DOHH2 (cell line): ENCODE measurements around the gene PTGIS.

Source experiments
- H3F3A ChIP-seq: fragments of 200-600 bp; sonication (generic), shearing (Covaris generic); 2 replicates; pipeline ENCODE4 v1.6.0; 2016; ENCODE audit warnings: antibody characterized with exemption, mild to moderate bottlenecking; ENCODE audit not compliant: control insufficient read depth, insufficient read depth
- H3K27ac ChIP-seq: fragments of 200-600 bp; sonication (generic); 2 replicates; pipeline ENCODE4 v1.5.1; 2014; ENCODE audit warnings: low read depth, mild to moderate bottlenecking, low read length, moderate library complexity
- H3K27me3 ChIP-seq: fragments of 200-600 bp; sonication (generic); 2 replicates; pipeline ENCODE4 v1.6.1; 2014; ENCODE audit warnings: mild to moderate bottlenecking, low read length, mixed read lengths; ENCODE audit not compliant: control insufficient read depth
- H3K36me3 ChIP-seq: fragments of 200-600 bp; sonication (generic); 2 replicates; pipeline ENCODE4 v1.6.1; 2014; ENCODE audit warnings: mild to moderate bottlenecking, low read length, moderate library complexity, mixed read lengths; ENCODE audit not compliant: control insufficient read depth
- H3K4me1 ChIP-seq: fragments of 200-600 bp; sonication (generic); 2 replicates; pipeline ENCODE4 v1.6.1; 2014; ENCODE audit warnings: mild to moderate bottlenecking, low read length, mixed read lengths; ENCODE audit not compliant: control insufficient read depth
- H3K4me2 ChIP-seq: fragments of 200-600 bp; sonication (generic); 2 replicates; pipeline ENCODE4 v1.6.0; 2014; ENCODE audit warnings: mild to moderate bottlenecking, low read length, moderate library complexity
- H3K4me3 ChIP-seq: fragments of 200-600 bp; sonication (generic); 2 replicates; pipeline ENCODE4 v1.5.1; 2014; ENCODE audit warnings: mild to moderate bottlenecking, low read length, mixed read lengths
- H3K79me2 ChIP-seq: fragments of 200-600 bp; sonication (generic); 2 replicates; pipeline ENCODE4 v1.6.1; 2014; ENCODE audit warnings: mild to moderate bottlenecking, low read length, mixed read lengths; ENCODE audit not compliant: control insufficient read depth
- H3K9me2 ChIP-seq: fragments of 200-600 bp; sonication (generic); replicated peaks from 2 replicates; pipeline ENCODE4 v1.6.1; 2014; ENCODE audit warnings: mild to moderate bottlenecking, low read length, mixed read lengths; ENCODE audit not compliant: control insufficient read depth
- H3K9me3 ChIP-seq: fragments of 200-600 bp; sonication (generic); 2 replicates; pipeline ENCODE4 v1.6.1; 2014; ENCODE audit warnings: antibody characterized with exemption, low read length, mixed read lengths; ENCODE audit not compliant: control insufficient read depth, insufficient read depth
- H4K20me1 ChIP-seq: fragments of 200-600 bp; sonication (generic); 2 replicates; pipeline ENCODE4 v1.6.0; 2014; ENCODE audit warnings: low read depth, mild to moderate bottlenecking, antibody characterized with exemption, low read length, moderate library complexity; ENCODE audit not compliant: control insufficient read depth, insufficient read depth
- EZH2phosphoT487 ChIP-seq: fragments of 200-600 bp; sonication (generic); IDR thresholded peaks from 2 replicates; pipeline ENCODE4 v1.6.1; 2017; ENCODE audit warnings: borderline replicate concordance, mild to moderate bottlenecking, antibody characterized with exemption, low read length, moderate library complexity, mixed read lengths
- TF ChIP-seq, protein P1 (sequence below): fragments of 200-600 bp; sonication (generic); IDR thresholded peaks from one replicate; pipeline ENCODE4 v1.5.1; 2014; ENCODE audit warnings: antibody characterized with exemption, mild to moderate bottlenecking, low read depth, low read length; ENCODE audit not compliant: poor library complexity, severe bottlenecking

Gene PTGIS

DNA sequence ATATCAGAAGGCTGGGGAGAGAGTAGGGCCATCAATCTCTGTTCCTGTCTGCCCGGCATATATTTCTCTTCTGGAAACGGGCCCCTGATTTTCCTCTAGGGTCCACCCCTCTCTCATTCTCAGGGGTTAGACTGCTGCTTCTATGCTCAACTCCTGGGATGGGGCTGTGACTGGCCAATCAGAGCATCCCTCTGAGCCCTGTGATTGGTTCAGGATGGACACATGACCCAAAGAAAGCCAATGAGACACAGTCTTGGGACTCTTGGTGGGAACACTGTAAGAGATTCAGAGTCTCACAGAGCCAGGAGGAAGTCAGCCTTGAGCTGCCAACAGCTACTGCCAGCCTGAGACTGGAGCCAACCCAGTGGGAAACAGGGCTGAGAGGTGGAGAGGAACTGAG, 54.4 kb downstream of the PTGIS start:
- Histone ChIP-seq H3K9me3 (no peaks in the 10 kb centered on the region), H4K20me1 (no peaks in the 10 kb centered on the region), H3K4me2 (no peak overlapping the region), H3K4me3 (no peak overlapping the region), H3F3A (no peaks in the 10 kb centered on the region), H3K4me1 (peaks cover 1% of the 10 kb centered on the region; the same call in 1 of the 2 replicates), H3K27ac (no peak overlapping the region), H3K9me2 (no peaks in the 10 kb centered on the region), H3K36me3 (no peaks in the 10 kb centered on the region), H3K27me3 (peaks cover 7% of the 10 kb centered on the region), H3K79me2 (no peaks in the 10 kb centered on the region)
- TF ChIP-seq, protein P1, sequence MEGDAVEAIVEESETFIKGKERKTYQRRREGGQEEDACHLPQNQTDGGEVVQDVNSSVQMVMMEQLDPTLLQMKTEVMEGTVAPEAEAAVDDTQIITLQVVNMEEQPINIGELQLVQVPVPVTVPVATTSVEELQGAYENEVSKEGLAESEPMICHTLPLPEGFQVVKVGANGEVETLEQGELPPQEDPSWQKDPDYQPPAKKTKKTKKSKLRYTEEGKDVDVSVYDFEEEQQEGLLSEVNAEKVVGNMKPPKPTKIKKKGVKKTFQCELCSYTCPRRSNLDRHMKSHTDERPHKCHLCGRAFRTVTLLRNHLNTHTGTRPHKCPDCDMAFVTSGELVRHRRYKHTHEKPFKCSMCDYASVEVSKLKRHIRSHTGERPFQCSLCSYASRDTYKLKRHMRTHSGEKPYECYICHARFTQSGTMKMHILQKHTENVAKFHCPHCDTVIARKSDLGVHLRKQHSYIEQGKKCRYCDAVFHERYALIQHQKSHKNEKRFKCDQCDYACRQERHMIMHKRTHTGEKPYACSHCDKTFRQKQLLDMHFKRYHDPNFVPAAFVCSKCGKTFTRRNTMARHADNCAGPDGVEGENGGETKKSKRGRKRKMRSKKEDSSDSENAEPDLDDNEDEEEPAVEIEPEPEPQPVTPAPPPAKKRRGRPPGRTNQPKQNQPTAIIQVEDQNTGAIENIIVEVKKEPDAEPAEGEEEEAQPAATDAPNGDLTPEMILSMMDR: no peak
- TF ChIP-seq EZH2phosphoT487: no peak

DNA sequence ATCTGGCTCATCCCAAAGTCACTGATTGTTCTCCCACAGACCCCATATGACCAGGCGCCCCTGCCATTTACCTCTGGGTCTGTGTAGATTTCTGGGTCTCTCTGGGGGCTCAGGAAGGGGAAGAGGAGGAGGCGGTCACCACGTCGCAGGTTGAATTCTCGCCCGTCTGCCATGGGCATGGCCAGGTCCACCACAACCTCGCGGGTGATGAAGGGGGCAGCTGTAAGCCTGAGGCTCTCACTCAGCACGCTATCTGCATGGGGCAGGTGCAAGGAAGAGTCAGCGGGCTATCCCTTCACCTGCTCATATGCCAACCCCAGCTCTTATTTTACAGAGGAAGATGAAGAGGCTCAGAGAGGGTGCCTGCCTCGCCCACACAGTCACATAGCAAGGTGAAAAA, 54.9 kb downstream of the PTGIS start:
- H3K27me3 ChIP-seq: peaks cover 12% of the 10 kb centered on the region
- H4K20me1 ChIP-seq: no peaks in the 10 kb centered on the region
- peaks cover 4% of the 10 kb centered on the region; the same call in 1 of the 2 replicates for H3K4me1 ChIP-seq
- TF ChIP-seq EZH2phosphoT487: no peak
- TF ChIP-seq, protein P1: no peak
- no peaks in the 10 kb centered on the region for H3K9me2 ChIP-seq
- H3K9me3 ChIP-seq: no peaks in the 10 kb centered on the region
- H3F3A ChIP-seq: no peaks in the 10 kb centered on the region
- H3K36me3 ChIP-seq: no peaks in the 10 kb centered on the region
- no peak overlapping the region for H3K4me3 ChIP-seq
- no peak overlapping the region for H3K4me2 ChIP-seq
- H3K79me2 ChIP-seq: no peaks in the 10 kb centered on the region
- H3K27ac ChIP-seq: no peak overlapping the region

DNA sequence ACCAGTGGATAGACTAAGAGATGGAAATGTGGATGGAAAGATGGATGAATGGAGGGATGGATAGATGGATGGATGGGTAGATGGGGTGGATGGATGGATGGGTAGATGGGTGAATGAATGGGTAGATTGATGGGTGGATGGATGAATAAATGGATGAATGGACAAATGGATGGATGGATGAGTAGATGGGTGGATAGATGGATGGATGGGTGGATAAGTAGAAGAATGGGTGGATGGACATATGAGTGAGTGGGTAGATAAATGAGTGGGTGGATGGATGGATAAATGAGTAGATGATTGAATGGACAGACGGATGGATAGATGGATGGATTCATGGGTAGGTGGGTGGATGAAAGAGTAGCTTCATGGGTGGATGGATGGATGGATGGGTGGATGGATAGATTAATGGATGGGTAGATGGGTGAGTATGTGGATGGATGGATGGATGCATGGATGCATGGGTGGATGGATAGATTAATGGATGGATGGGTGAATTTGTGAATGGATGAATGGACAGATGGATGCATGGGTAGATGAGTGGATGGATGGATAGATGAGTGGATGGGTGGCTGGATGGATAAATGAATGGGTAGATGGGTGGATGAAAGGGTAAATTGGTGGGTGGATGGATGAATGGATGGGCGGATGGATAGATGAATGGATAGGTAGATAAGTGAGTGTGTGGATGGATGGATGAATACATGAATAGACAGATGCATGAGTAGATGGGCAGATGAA, 56.0 kb downstream of the PTGIS start:
- Histone ChIP-seq H3K4me1 (peaks cover 4% of the 10 kb centered on the region; the same call in 1 of the 2 replicates), H3K27me3 (peaks cover 21% of the 10 kb centered on the region), H3K9me2 (no peaks in the 10 kb centered on the region), H4K20me1 (no peaks in the 10 kb centered on the region), H3K9me3 (no peaks in the 10 kb centered on the region), H3K4me3 (no peak overlapping the region), H3K4me2 (no peak overlapping the region), H3F3A (no peaks in the 10 kb centered on the region), H3K79me2 (no peaks in the 10 kb centered on the region), H3K36me3 (no peaks in the 10 kb centered on the region), H3K27ac (no peak overlapping the region)
- TF ChIP-seq, protein P1: no peak
- no peak for TF ChIP-seq EZH2phosphoT487
